HepG2 (cell line): ENCODE results near the gene SPAG7. TPM values are rescaled to one million over a fixed set of nuclear protein-coding genes. Genes with fewer than 3 reads are reported as not detected.

Experiments used
- ARID2 ChIP-seq: sonication (generic); formaldehyde crosslinking; IDR thresholded peaks from 2 replicates; pipeline ENCODE4 v1.8.1; 2022; ENCODE audit warnings: mild to moderate bottlenecking, missing genetic modification reagents, borderline replicate concordance
- ARID3A ChIP-seq: IDR thresholded peaks from 2 replicates; pipeline ENCODE4 v1.6.1; 2012; ENCODE audit warnings: low read depth, low read length, improper control_type of control experiment
- FOXA3 ChIP-seq: IDR thresholded peaks from 2 replicates; pipeline ENCODE4 v1.6.1; 2016; ENCODE audit warnings: missing genetic modification reagents, missing compliant biosample characterization
- GFI1 ChIP-seq: sonication (generic); formaldehyde crosslinking; IDR thresholded peaks from 2 replicates; pipeline ENCODE4 v1.5.0; 2020; ENCODE audit warnings: missing genetic modification reagents, mild to moderate bottlenecking, borderline replicate concordance
- GLMP ChIP-seq: sonication (generic); formaldehyde crosslinking; IDR thresholded peaks from 2 replicates; pipeline ENCODE4 v1.9.0; 2021; ENCODE audit warnings: missing genetic modification reagents, mild to moderate bottlenecking, borderline replicate concordance
- GMEB1 ChIP-seq: sonication (generic); formaldehyde crosslinking; IDR thresholded peaks from 2 replicates; pipeline ENCODE4 v1.5.1; 2020; ENCODE audit warnings: missing genetic modification reagents, mild to moderate bottlenecking, borderline replicate concordance
- KAT7 ChIP-seq: IDR thresholded peaks from 2 replicates; pipeline ENCODE4 v1.6.1; 2018; ENCODE audit warnings: borderline replicate concordance, missing compliant biosample characterization
- KDM4B ChIP-seq: sonication (generic); formaldehyde crosslinking; IDR thresholded peaks from 2 replicates; pipeline ENCODE4 v1.4.0; 2020; ENCODE audit warnings: missing genetic modification reagents
- MTA3 ChIP-seq: sonication (generic); formaldehyde crosslinking; IDR thresholded peaks from 2 replicates; pipeline ENCODE4 v1.4.0; 2020; ENCODE audit warnings: missing genetic modification reagents
- PAF1 ChIP-seq: IDR thresholded peaks from 2 replicates; pipeline ENCODE4 v1.6.1; 2016; ENCODE audit warnings: missing genetic modification reagents, missing compliant biosample characterization
- SAP130 ChIP-seq: IDR thresholded peaks from 2 replicates; pipeline ENCODE4 v1.6.1; 2016; ENCODE audit warnings: low read depth
- SKI ChIP-seq: fragments of 450-650 bp; IDR thresholded peaks from one replicate; pipeline ENCODE4 v1.6.1; 2018; ENCODE audit warnings: mild to moderate bottlenecking; ENCODE audit not compliant: partially characterized antibody
- ZBTB25 ChIP-seq: IDR thresholded peaks from 2 replicates; pipeline ENCODE4 v1.6.1; 2018; ENCODE audit warnings: missing genetic modification reagents
- ZBTB34 ChIP-seq: sonication (generic); formaldehyde crosslinking; IDR thresholded peaks from 2 replicates; pipeline ENCODE4 v1.8.0; 2022; ENCODE audit warnings: mild to moderate bottlenecking, missing genetic modification reagents
- ZNF550 ChIP-seq: sonication (generic); formaldehyde crosslinking; IDR thresholded peaks from 2 replicates; pipeline ENCODE4 v1.4.0; 2020; ENCODE audit warnings: mild to moderate bottlenecking, missing genetic modification reagents, borderline replicate concordance
- ZNF558 ChIP-seq: sonication (generic); formaldehyde crosslinking; IDR thresholded peaks from 2 replicates; pipeline ENCODE4 v1.9.0; 2022; ENCODE audit warnings: mild to moderate bottlenecking, missing genetic modification reagents, borderline replicate concordance
- ZNF607 ChIP-seq: sonication (generic); formaldehyde crosslinking; IDR thresholded peaks from 2 replicates; pipeline ENCODE4 v1.5.1; 2020; ENCODE audit warnings: missing genetic modification reagents, mild to moderate bottlenecking, borderline replicate concordance
- ZNF720 ChIP-seq: sonication (generic); formaldehyde crosslinking; IDR thresholded peaks from 2 replicates; pipeline ENCODE4 v1.4.0; 2020; ENCODE audit warnings: missing genetic modification reagents
- ZNF75D ChIP-seq: sonication (generic); formaldehyde crosslinking; IDR thresholded peaks from 2 replicates; pipeline ENCODE4 v1.8.1; 2023; ENCODE audit warnings: missing genetic modification reagents, mild to moderate bottlenecking, borderline replicate concordance
- ZNF788 ChIP-seq: sonication (generic); formaldehyde crosslinking; IDR thresholded peaks from 2 replicates; pipeline ENCODE4 v1.5.0; 2020; ENCODE audit warnings: mild to moderate bottlenecking, missing genetic modification reagents, borderline replicate concordance
- ZSCAN9 ChIP-seq: IDR thresholded peaks from 2 replicates; pipeline ENCODE4 v1.6.1; 2016; ENCODE audit warnings: borderline replicate concordance
- polyA plus RNA-seq, 8 experiments: library from polyadenylated mRNA; depleted of rRNA in 3 of 8; stranded (reverse) in 7 of 8; unstranded in 1 of 8; fragments of >200 nt; fragmentation: Illumina TruSeq in 4 of 8; extraction: Trizol in 4 of 8; gene quantifications; 2 replicates each; pipeline versions ENCODE4 v1.2.1 to v1.2.3, GENCODE V29; 2011 to 2016; ENCODE audit warnings: low read depth in 4 of 8, missing spikeins in 1 of 8, mixed read lengths in 1 of 8; ENCODE audit not compliant: insufficient read depth in 1 of 8
- total RNA-seq, 5 experiments: library from RNA; depleted of rRNA; stranded (reverse); fragments of >200 nt; fragmentation: Illumina TruSeq; extraction: Trizol; gene quantifications; 2 replicates each; pipeline ENCODE4 v1.2.3, GENCODE V29; 2016; ENCODE audit warnings: low read depth in 1 of 5

SPAG7 gene
- total and polyA plus RNA-seq, 2 of the 13 experiments (the other 11 are each of a cell fraction or from before 2014, with no cell fraction given): 51.0 to 59.0 TPM

GRCh38 chr17:4967539-4968485 is at the start of gene SPAG7 (continued):
- no peak for TF ChIP-seq GLMP (CRISPR knock-in tag)
- TF ChIP-seq ZNF558 (CRISPR knock-in tag): no peak
- TF ChIP-seq ZBTB34 (CRISPR knock-in tag): no peak
- TF ChIP-seq GMEB1: peak; percentile 74
- TF ChIP-seq ZNF550 (CRISPR knock-in tag): no peak
- no peak for TF ChIP-seq ZNF788 (CRISPR knock-in tag)
- TF ChIP-seq KDM4B (CRISPR knock-in tag): no peak
- TF ChIP-seq ZNF75D (CRISPR knock-in tag): no peak
- TF ChIP-seq ARID3A: no peak
- 0 out of 2 replicates have a peak, but pooled peaks have one; percentile 19 for TF ChIP-seq ZSCAN9
- TF ChIP-seq GFI1 (CRISPR knock-in tag): no peak
- peak; percentile 75; the same call in 1 of the 2 replicates for TF ChIP-seq ZNF607 (CRISPR knock-in tag)
- peak; percentile 86 for TF ChIP-seq SAP130 (CRISPR knock-in tag)
- no peak for TF ChIP-seq SKI
- TF ChIP-seq MTA3: no peak
- no peak; the same call in 1 of the 2 replicates for TF ChIP-seq ZBTB25 (CRISPR knock-in tag)
- no peak for TF ChIP-seq ZNF720
- TF ChIP-seq FOXA3 (CRISPR knock-in tag): peak; percentile 61; the same call in 1 of the 2 replicates
- 0 out of 2 replicates have a peak, but pooled peaks have one; percentile 15 for TF ChIP-seq PAF1 (CRISPR knock-in tag)
- no peak for TF ChIP-seq KAT7 (CRISPR knock-in tag)
- peak; percentile 71; the same call in 1 of the 2 replicates for TF ChIP-seq ARID2 (CRISPR knock-in tag)
